Sigmoid colon (tissue), 7 donors: ENCODE results near the gene GMPPA. TPM values are rescaled to one million over a fixed set of nuclear protein-coding genes. Genes with fewer than 3 reads are reported as not detected.

Source experiments
- DNase-seq: peaks from one replicate; pipeline ENCODE4 v3.0.0-alpha.2; 2019
- H3K27ac ChIP-seq, 4 donors: fragments of 200-600 bp; sonication (generic); one replicate each; pipeline ENCODE4 v1.5.1; 2016 to 2019; ENCODE audit warnings: mild to moderate bottlenecking in 1 of 4
- H3K27me3 ChIP-seq, 3 donors: fragments of 200-600 bp; sonication (generic); one replicate each; pipeline ENCODE4 v1.5.1; 2019; ENCODE audit warnings: mild to moderate bottlenecking in 1 of 3
- H3K36me3 ChIP-seq, 4 donors: fragments of 200-600 bp; sonication (generic); one replicate each; pipeline ENCODE4 v1.5.1; 2016 to 2019
- H3K4me1 ChIP-seq, 4 donors: fragments of 200-600 bp; sonication (generic); one replicate each; pipeline ENCODE4 v1.5.1; 2017 to 2019
- H3K4me3 ChIP-seq, 4 donors: fragments of 200-600 bp; sonication (generic); one replicate each; pipeline ENCODE4 v1.5.1; 2017 to 2019; ENCODE audit warnings: mild to moderate bottlenecking in 2 of 4, moderate library complexity in 1 of 4
- H3K9me3 ChIP-seq, 4 donors: fragments of 200-600 bp in 3 of 4; sonication (generic) in 3 of 4; one replicate each; pipeline versions ENCODE4 v1.5.1 to v1.6.1; 2013 to 2019
- EP300 ChIP-seq, 4 donors: sonication (generic); formaldehyde crosslinking; IDR thresholded peaks; one replicate each; pipeline ENCODE4 v1.6.1; 2017; ENCODE audit warnings: antibody characterized with exemption in 4 of 4
- POLR2A ChIP-seq, 2 donors: fragments of 450-650 bp; IDR thresholded peaks; one replicate each; pipeline ENCODE4 v1.6.1; 2016; ENCODE audit warnings: antibody characterized with exemption in 2 of 2, mild to moderate bottlenecking in 2 of 2, moderate library complexity in 2 of 2
- POLR2AphosphoS5 ChIP-seq, 4 donors: sonication (generic); formaldehyde crosslinking; IDR thresholded peaks; one replicate each; pipeline ENCODE4 v1.6.1; 2017; ENCODE audit warnings: antibody characterized with exemption in 4 of 4
- WGBS, 2 donors: extraction: QIAGEN DNeasy Blood & Tissue Kit; methylation state at CpG; one replicate each; pipeline ENCODE4 v1.1.7; 2013; 5-methylcytosine and 5-hydroxymethylcytosine counted together
- intact Hi-C: fragments of 100-400 bp; cut with DNase I; formaldehyde crosslinking; loops from one replicate; pipeline ENCODE4 v1.15.1; 2023
- polyA plus RNA-seq, 3 donors: library from polyadenylated mRNA; stranded (reverse); fragments of 200-250 nt; gene quantifications; one replicate each; pipeline ENCODE4 v1.2.3, GENCODE V29; 2013
- total RNA-seq, 4 donors: library from RNA; depleted of rRNA; stranded (reverse); fragments of >200 nt; gene quantifications; one replicate each; pipeline ENCODE4 v1.1.0, GENCODE V29; 2016
- TF ChIP-seq, protein P1 (sequence below), 4 experiments: fragments of 450-650 bp in 3 of 4; fragments of 200-600 bp in 1 of 4; IDR thresholded peaks; one replicate each; pipeline ENCODE4 v1.5.1; 2016 to 2019; ENCODE audit warnings: antibody characterized with exemption in 4 of 4, mild to moderate bottlenecking in 3 of 4, moderate library complexity in 2 of 4
- donor health status: healthy with polysubstance abuse.
- donor health status: Bipolar disorder and iron deficiency.
- donor health status: healthy.

The GMPPA gene
- total and polyA plus RNA-seq, 7 donors = 13.9 to 52.8 (median 24.7) TPM

DNA sequence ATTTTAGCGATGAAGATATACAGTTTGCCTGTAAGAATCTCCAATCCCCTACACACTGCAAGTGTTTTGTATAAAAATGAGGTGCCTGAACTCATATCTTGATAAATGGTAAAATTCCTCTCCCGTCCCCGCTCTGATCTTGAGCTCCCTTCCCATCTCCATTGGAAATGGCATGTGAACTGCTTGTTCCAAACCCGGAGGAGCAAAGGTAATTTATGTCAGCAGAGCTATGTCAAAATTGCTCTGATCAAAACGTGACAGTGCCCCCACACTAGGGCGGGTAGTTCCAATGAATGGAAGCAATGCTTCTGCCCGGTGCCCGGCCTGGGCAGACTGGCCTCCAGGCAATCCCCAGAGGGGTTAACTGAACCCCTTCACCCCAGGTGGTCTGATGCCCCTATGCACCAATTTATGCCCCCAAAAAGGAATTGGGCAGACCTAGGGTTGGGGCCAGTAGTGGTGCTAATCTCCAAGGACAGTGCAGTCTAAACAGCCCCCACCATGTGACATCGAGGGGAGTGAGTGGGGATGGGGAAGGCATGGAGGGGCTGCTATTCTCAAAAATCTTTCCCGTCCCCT, 3.6 kb upstream of the GMPPA start:
- peak in 2 of 4 donors; percentile 34 to 38 for TF ChIP-seq POLR2AphosphoS5 (IDR thresholded peaks at IDR 0.05)
- TF ChIP-seq, protein P1, sequence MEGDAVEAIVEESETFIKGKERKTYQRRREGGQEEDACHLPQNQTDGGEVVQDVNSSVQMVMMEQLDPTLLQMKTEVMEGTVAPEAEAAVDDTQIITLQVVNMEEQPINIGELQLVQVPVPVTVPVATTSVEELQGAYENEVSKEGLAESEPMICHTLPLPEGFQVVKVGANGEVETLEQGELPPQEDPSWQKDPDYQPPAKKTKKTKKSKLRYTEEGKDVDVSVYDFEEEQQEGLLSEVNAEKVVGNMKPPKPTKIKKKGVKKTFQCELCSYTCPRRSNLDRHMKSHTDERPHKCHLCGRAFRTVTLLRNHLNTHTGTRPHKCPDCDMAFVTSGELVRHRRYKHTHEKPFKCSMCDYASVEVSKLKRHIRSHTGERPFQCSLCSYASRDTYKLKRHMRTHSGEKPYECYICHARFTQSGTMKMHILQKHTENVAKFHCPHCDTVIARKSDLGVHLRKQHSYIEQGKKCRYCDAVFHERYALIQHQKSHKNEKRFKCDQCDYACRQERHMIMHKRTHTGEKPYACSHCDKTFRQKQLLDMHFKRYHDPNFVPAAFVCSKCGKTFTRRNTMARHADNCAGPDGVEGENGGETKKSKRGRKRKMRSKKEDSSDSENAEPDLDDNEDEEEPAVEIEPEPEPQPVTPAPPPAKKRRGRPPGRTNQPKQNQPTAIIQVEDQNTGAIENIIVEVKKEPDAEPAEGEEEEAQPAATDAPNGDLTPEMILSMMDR (IDR thresholded peaks at IDR 0.05) = no peak
- H3K4me1 ChIP-seq = peaks cover 0 to 50% (median 43%) of the 10 kb centered on the region in 4 donors
- 21 to 29% methylated on average over 10 of the region's 10 CpGs for WGBS, 2 donors
- peak overlapping the region; percentile 89 to 100 (median 99) for H3K27ac ChIP-seq
- intact Hi-C loops = no loop called here
- no peaks in the 10 kb centered on the region for H3K9me3 ChIP-seq
- H3K27me3 ChIP-seq = no peaks in the 10 kb centered on the region
- no peak for DNase-seq
- no peak overlapping the region for H3K4me3 ChIP-seq
- peaks cover 7 to 34% (median 15%) of the 10 kb centered on the region in 4 donors for H3K36me3 ChIP-seq

DNA sequence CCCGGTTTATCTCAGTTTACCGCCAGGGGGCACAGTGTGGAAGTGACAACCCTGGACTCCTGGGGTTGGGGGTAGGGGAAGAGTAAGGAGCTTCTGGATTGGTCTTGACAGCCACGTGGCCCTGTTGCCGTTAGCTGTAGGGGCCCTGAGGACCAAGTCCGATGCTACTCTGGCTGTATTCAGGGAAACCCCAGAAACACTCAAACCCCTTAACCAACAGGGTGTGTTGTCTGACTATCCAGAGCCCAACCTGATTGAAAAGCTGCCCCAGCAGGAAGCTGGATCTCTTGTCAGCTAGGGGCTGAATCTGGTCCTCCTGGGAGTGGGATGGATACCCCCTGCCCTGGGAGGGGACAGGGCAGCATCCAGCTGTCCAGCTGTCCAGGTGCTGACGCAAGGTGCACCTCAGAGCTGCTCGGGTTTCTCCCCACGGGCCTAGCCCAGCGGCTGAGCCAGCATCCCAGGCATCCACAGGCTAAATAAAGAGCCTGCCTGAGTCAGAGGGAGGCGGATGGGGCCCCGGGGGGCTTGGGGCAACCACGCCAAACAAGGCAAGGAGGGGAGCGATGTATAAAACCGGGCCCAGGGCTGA, 3.1 kb upstream of the GMPPA start:
- intact Hi-C loops = loop anchor here (2.0 kb wide), 2 partner anchors 35 to 43 kb away; no protein-coding TSS in a partner anchor

DNA sequence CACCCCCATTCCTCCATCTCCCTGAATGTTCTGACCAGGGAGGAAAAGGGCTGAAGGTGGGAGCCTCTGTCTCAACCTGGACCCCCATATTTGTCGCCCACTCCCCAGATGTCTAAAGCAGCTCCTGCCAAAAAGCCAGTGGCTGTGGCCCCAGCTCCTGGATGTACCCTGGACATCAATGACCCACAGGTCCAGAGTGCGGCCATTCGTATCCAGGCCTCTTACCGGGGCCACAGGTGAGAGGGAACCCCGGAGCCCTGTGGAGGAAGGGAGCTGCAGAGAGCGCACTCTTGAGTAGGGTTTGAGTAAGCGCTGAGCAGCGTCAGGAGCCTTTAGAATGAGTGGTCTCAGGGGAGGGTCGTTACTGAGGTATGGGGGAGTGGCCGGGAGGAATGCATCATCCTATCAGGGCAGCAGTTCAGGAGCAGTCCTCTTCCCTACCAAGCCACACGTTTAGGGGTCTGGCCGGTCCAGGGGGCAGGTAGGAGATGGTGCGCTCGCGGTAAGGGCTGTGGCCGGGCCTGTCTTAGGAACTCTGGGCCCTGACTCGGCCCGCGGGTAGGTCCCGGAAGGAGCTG, 2.4 kb upstream of the GMPPA start:
- no peak for TF ChIP-seq POLR2A (IDR thresholded peaks at IDR 0.05)
- TF ChIP-seq POLR2AphosphoS5 (IDR thresholded peaks at IDR 0.05) = peak in 1 of 4 donors; percentile 3
- H3K9me3 ChIP-seq = no peaks in the 10 kb centered on the region
- no peak for DNase-seq
- peak overlapping the region; percentile 62 to 76 (median 70) for H3K4me3 ChIP-seq
- WGBS, 2 donors = 27 to 29% methylated on average over 20 of the region's 20 CpGs
- H3K27ac ChIP-seq = peak overlapping the region; percentile 89 to 100 (median 99)
- H3K36me3 ChIP-seq = peaks cover 7 to 21% (median 8%) of the 10 kb centered on the region in 4 donors
- intact Hi-C loops = loop anchor here (2.0 kb wide), 2 partner anchors 36 to 44 kb away; no protein-coding TSS in a partner anchor
- H3K4me1 ChIP-seq = peaks cover 0 to 53% (median 43%) of the 10 kb centered on the region in 4 donors
- no peaks in the 10 kb centered on the region for H3K27me3 ChIP-seq

More for the DNA sequence above, 3.1 kb upstream of the GMPPA start:
- Histone ChIP-seq H3K4me3 (no peak overlapping the region), H3K27me3 (no peaks in the 10 kb centered on the region), H3K4me1 (peaks cover 0 to 53% (median 43%) of the 10 kb centered on the region in 4 donors), H3K27ac (peak overlapping the region; percentile 89 to 100 (median 99)), H3K9me3 (no peaks in the 10 kb centered on the region), H3K36me3 (peaks cover 7 to 28% (median 12%) of the 10 kb centered on the region in 4 donors)
- peak; percentile 84 for DNase-seq
- 26% methylated on average over 14 of the region's 14 CpGs for WGBS, 2 donors
- peak in 3 of 4 donors; percentile 26 to 42 (median 27) for TF ChIP-seq POLR2AphosphoS5 (IDR thresholded peaks at IDR 0.05)
- TF ChIP-seq POLR2A (IDR thresholded peaks at IDR 0.05) = no peak
- TF ChIP-seq, protein P1 (IDR thresholded peaks at IDR 0.05) = peak; percentile 68 to 88 (median 70)

DNA sequence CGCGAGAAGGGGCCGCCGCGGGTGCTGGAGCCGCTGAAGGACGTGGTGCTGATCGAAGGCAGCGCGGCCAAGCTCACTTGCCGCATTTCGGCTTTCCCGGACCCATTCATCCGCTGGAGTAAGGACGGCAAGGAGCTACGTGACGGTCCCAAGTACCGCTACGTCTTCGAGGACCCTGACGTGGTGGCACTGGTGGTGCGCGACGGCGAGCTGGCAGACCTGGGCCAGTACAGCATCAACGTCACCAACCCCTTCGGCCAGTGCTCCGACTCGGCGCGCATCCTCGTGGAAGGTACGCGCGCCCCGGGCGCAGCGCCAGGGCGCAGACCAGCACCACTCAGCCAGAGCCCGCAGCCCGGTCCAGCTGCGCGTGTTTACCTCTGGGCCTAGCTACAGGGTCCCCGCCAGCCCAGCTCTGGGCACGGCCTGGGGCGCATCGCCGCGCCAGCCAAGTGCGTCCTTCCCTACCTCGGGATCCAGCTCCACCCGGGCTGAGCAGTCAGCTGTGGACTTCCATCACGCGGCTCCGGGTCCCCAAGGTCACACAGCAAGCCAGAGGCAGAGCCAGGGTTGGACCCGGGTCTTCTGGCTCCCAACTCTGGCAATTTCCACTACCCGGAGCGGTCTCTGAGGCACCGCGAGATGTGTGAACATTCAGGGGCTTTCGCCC, 1.7 kb upstream of the GMPPA start:
- Histone ChIP-seq H3K27ac (peak overlapping the region; percentile 89 to 100 (median 99)), H3K9me3 (no peaks in the 10 kb centered on the region), H3K4me3 (peak overlapping the region; percentile 62 to 76 (median 70)), H3K36me3 (peaks cover 1 to 15% (median 5%) of the 10 kb centered on the region in 4 donors), H3K27me3 (no peaks in the 10 kb centered on the region), H3K4me1 (peaks cover 0 to 53% (median 43%) of the 10 kb centered on the region in 4 donors)
- peak; percentile 92 for DNase-seq
- TF ChIP-seq, protein P1 (IDR thresholded peaks at IDR 0.05) = no peak
- peak in 1 of 4 donors; percentile 58 for TF ChIP-seq EP300 (IDR thresholded peaks at IDR 0.05)
- TF ChIP-seq POLR2A (IDR thresholded peaks at IDR 0.05) = peak in 1 of 2 donors; percentile 23
- TF ChIP-seq POLR2AphosphoS5 (IDR thresholded peaks at IDR 0.05) = peak; percentile 67 to 82 (median 72)
- 6 to 9% methylated on average over 61 of the region's 61 CpGs for WGBS, 2 donors
- intact Hi-C loops = loop anchor here (2.0 kb wide), 2 partner anchors 36 to 44 kb away; no protein-coding TSS in a partner anchor
